H9 (cell line): Measurements from ENCODE around the gene MPPE1. TPM values are rescaled to one million over a fixed set of nuclear protein-coding genes. Genes with fewer than 3 reads are reported as not detected.

Source experiments
- DNase-seq: peaks from one replicate; pipeline ENCODE4 v3.0.0-alpha.2; 2017
- H2AFZ ChIP-seq: one replicate; pipeline ENCODE4 v1.6.1; 2013; ENCODE audit warnings: mild to moderate bottlenecking, low read length, control low read depth, moderate library complexity
- H2AK5ac ChIP-seq: 2 replicates; pipeline ENCODE4 v1.6.1; 2013; ENCODE audit warnings: low read length, control low read depth, mixed read lengths; ENCODE audit not compliant: insufficient read length
- H2BK120ac ChIP-seq: one replicate; pipeline ENCODE4 v1.6.1; 2013; ENCODE audit warnings: low read depth, mild to moderate bottlenecking, low read length, control low read depth, inconsistent platforms; ENCODE audit not compliant: poor library complexity, severe bottlenecking
- H2BK12ac ChIP-seq: 2 replicates; pipeline ENCODE4 v1.6.1; 2013; ENCODE audit warnings: low read length, control low read depth, mixed read lengths, low read depth; ENCODE audit not compliant: insufficient read length
- H2BK15ac ChIP-seq: 2 replicates; pipeline ENCODE4 v1.6.1; 2013; ENCODE audit warnings: low read depth, low read length, control low read depth
- H2BK20ac ChIP-seq: one replicate; pipeline ENCODE4 v1.6.1; 2013; ENCODE audit warnings: low read depth, mild to moderate bottlenecking, low read length, control low read depth, inconsistent platforms; ENCODE audit not compliant: poor library complexity, severe bottlenecking
- H2BK5ac ChIP-seq: 2 replicates; pipeline ENCODE4 v1.6.1; 2013; ENCODE audit warnings: low read length, control low read depth, mixed read lengths; ENCODE audit not compliant: insufficient read length
- H3K14ac ChIP-seq: 2 replicates; pipeline ENCODE4 v1.6.1; 2013; ENCODE audit warnings: low read length, control low read depth; ENCODE audit not compliant: insufficient read depth
- H3K18ac ChIP-seq: 2 replicates; pipeline ENCODE4 v1.6.1; 2013; ENCODE audit warnings: low read depth, mild to moderate bottlenecking, mixed read lengths, low read length, control low read depth; ENCODE audit not compliant: insufficient read length
- H3K23ac ChIP-seq: 2 replicates; pipeline ENCODE4 v1.6.1; 2013; ENCODE audit warnings: low read length, control low read depth, mixed read lengths, low read depth; ENCODE audit not compliant: insufficient read length
- H3K23me2 ChIP-seq: 2 replicates; pipeline ENCODE4 v1.6.1; 2013; ENCODE audit warnings: low read depth, mild to moderate bottlenecking, mixed read lengths, low read length, control low read depth; ENCODE audit not compliant: insufficient read length, poor library complexity, severe bottlenecking
- H3K27ac ChIP-seq: 2 replicates; pipeline ENCODE4 v1.5.1; 2013; ENCODE audit warnings: low read length, control low read depth, mixed read lengths, low read depth; ENCODE audit not compliant: insufficient read length
- H3K27me3 ChIP-seq: 2 replicates; pipeline ENCODE4 v1.6.1; 2013; ENCODE audit warnings: low read length, control low read depth, inconsistent platforms; ENCODE audit not compliant: insufficient read depth
- H3K4ac ChIP-seq: 2 replicates; pipeline ENCODE4 v1.6.1; 2013; ENCODE audit warnings: low read depth, mild to moderate bottlenecking, control low read depth, inconsistent platforms, low read length, moderate library complexity
- H3K4me1 ChIP-seq: 2 replicates; pipeline ENCODE4 v1.6.1; 2013; ENCODE audit warnings: low read length, control low read depth, inconsistent platforms; ENCODE audit not compliant: insufficient read depth
- H3K4me2 ChIP-seq: 2 replicates; pipeline ENCODE4 v1.6.1; 2013; ENCODE audit warnings: low read length, control low read depth, mixed read lengths; ENCODE audit not compliant: insufficient read length, insufficient read depth
- H3K56ac ChIP-seq: 2 replicates; pipeline ENCODE4 v1.6.1; 2013; ENCODE audit warnings: low read depth, mild to moderate bottlenecking, mixed read lengths, low read length, control low read depth; ENCODE audit not compliant: insufficient read length
- H3K79me1 ChIP-seq: 2 replicates; pipeline ENCODE4 v1.6.1; 2013; ENCODE audit warnings: low read depth, mild to moderate bottlenecking, moderate library complexity, low read length, control low read depth, inconsistent platforms; ENCODE audit not compliant: insufficient read depth, poor library complexity, severe bottlenecking
- H3K79me2 ChIP-seq: 2 replicates; pipeline ENCODE4 v1.6.1; 2013; ENCODE audit warnings: low read length, control low read depth, inconsistent platforms; ENCODE audit not compliant: insufficient read depth
- H3K9ac ChIP-seq: 2 replicates; pipeline ENCODE4 v1.6.1; 2013; ENCODE audit warnings: low read length, control low read depth, mixed read lengths; ENCODE audit not compliant: insufficient read length; ENCODE audit errors: extremely low read depth
- H3K9me3 ChIP-seq: one replicate; pipeline ENCODE4 v1.6.1; 2013; ENCODE audit warnings: low read depth, low read length, inconsistent platforms; ENCODE audit not compliant: control insufficient read depth
- H3T11ph ChIP-seq: one replicate; pipeline ENCODE4 v1.6.1; 2013; ENCODE audit warnings: mild to moderate bottlenecking, low read length, control low read depth, inconsistent platforms
- H4K20me1 ChIP-seq: one replicate; pipeline ENCODE4 v1.6.1; 2013; ENCODE audit not compliant: control insufficient read depth, insufficient read length, insufficient read depth
- H4K5ac ChIP-seq: 2 replicates; pipeline ENCODE4 v1.6.1; 2013; ENCODE audit warnings: low read depth, mild to moderate bottlenecking, mixed read lengths, low read length, control low read depth; ENCODE audit not compliant: insufficient read length
- H4K8ac ChIP-seq: replicated peaks from 2 replicates; pipeline ENCODE4 v1.6.1; 2013; ENCODE audit warnings: low read length, control low read depth, mixed read lengths, low read depth; ENCODE audit not compliant: insufficient read length
- H4K91ac ChIP-seq: 2 replicates; pipeline ENCODE4 v1.6.1; 2013; ENCODE audit warnings: low read depth, mild to moderate bottlenecking, moderate library complexity, mixed read lengths, low read length, control low read depth; ENCODE audit not compliant: insufficient read length
- H3K27ac Mint-ChIP-seq, 3 experiments: 2 replicates in 2 of 3; 3 replicates in 1 of 3; pipeline ENCODE4 v1.8.0; 2020 to 2021; ENCODE audit warnings: mixed read lengths in 3 of 3, mild to moderate bottlenecking in 1 of 3, moderate library complexity in 1 of 3
- H3K27me3 Mint-ChIP-seq: 2 replicates; pipeline ENCODE4 v1.8.0; 2021; ENCODE audit warnings: low read depth, mild to moderate bottlenecking, moderate library complexity, mixed read lengths
- H3K36me3 Mint-ChIP-seq, 3 experiments: 2 replicates in 2 of 3; 3 replicates in 1 of 3; pipeline ENCODE4 v1.8.0; 2020 to 2021; ENCODE audit warnings: low read depth in 3 of 3, mixed read lengths in 3 of 3; ENCODE audit not compliant: insufficient read depth in 1 of 3
- H3K4me1 Mint-ChIP-seq, 2 experiments: 2 replicates each; pipeline ENCODE4 v1.8.0; 2020; ENCODE audit warnings: mixed read lengths in 2 of 2
- H3K4me3 Mint-ChIP-seq, 2 experiments: 2 replicates in 1 of 2; 3 replicates in 1 of 2; pipeline ENCODE4 v1.8.0; 2020 to 2021; ENCODE audit warnings: mild to moderate bottlenecking in 2 of 2, mixed read lengths in 2 of 2, moderate library complexity in 1 of 2
- H3K9me3 Mint-ChIP-seq, 2 experiments: 2 replicates in 1 of 2; 3 replicates in 1 of 2; pipeline ENCODE4 v1.8.0; 2020; ENCODE audit warnings: mild to moderate bottlenecking in 2 of 2, mixed read lengths in 2 of 2, moderate library complexity in 1 of 2
- CTCF ChIP-seq: fragments of 200-600 bp; sonication (generic); conservative IDR thresholded peaks from 3 replicates; pipeline ENCODE4 v1.8.0; 2021; ENCODE audit warnings: antibody characterized with exemption, mild to moderate bottlenecking
- WGBS: extraction: QIAGEN DNeasy Blood & Tissue Kit; methylation state at CpG from one replicate; pipeline ENCODE4 v1.1.7; 2013; ENCODE audit warnings: missing lambda C conversion rate, low lambda C conversion rate, mixed read lengths; ENCODE audit not compliant: insufficient read length; ENCODE audit errors: extremely low coverage; 5-methylcytosine and 5-hydroxymethylcytosine counted together
- total RNA-seq: library from RNA; stranded (reverse); gene quantifications from 2 replicates; pipeline ENCODE4 v1.2.1, GENCODE V29; 2021

Gene MPPE1
- total RNA-seq, 1 experiment from 2014 or later: 13.2 TPM

GRCh38 chr18:11844436-11844835, 63.7 kb downstream of the MPPE1 start:
- Mint-ChIP-seq H3K4me3 (no peak overlapping the region), H3K36me3 (no peaks in the 10 kb centered on the region)
- DNase-seq: no peak

More at GRCh38 chr18:11844436-11844835, 63.7 kb downstream of the MPPE1 start:
- no peak overlapping the region for H3K56ac ChIP-seq
- Mint-ChIP-seq H3K4me1 (peaks cover 8 to 12% of the 10 kb centered on the region in 2 experiments), H3K9me3 (no peaks in the 10 kb centered on the region), H3K27ac (peak overlapping the region in 1 of 3 experiments; percentile 53; a peak in 1 of 7 replicates), H3K27me3 (no peaks in the 10 kb centered on the region)
- no peak overlapping the region for H4K8ac ChIP-seq
- no peak overlapping the region for H2BK15ac ChIP-seq
- no peaks in the 10 kb centered on the region for H3K9me3 ChIP-seq
- H3T11ph ChIP-seq: no peak overlapping the region
- no peak overlapping the region for H3K14ac ChIP-seq
- H4K20me1 ChIP-seq: no peaks in the 10 kb centered on the region
- no peaks in the 10 kb centered on the region for H3K79me2 ChIP-seq
- no peak overlapping the region for H2BK120ac ChIP-seq
- H2AK5ac ChIP-seq: no peak overlapping the region
- H2BK20ac ChIP-seq: no peak overlapping the region
- no peak overlapping the region for H4K5ac ChIP-seq
- no peak overlapping the region for H3K18ac ChIP-seq
- no peak overlapping the region for H3K9ac ChIP-seq
- no peaks in the 10 kb centered on the region for H3K27me3 ChIP-seq
- H2AFZ ChIP-seq: no peak overlapping the region
- no peak overlapping the region for H4K91ac ChIP-seq
- H3K23me2 ChIP-seq: no peaks in the 10 kb centered on the region
- H2BK5ac ChIP-seq: no peak overlapping the region
- TF ChIP-seq CTCF: no peak
- H3K4me2 ChIP-seq: no peak overlapping the region
- no peak overlapping the region for H2BK12ac ChIP-seq
- WGBS: no CpG with 5 or more reads among the region's 6 CpGs
- no peaks in the 10 kb centered on the region for H3K79me1 ChIP-seq
- H3K23ac ChIP-seq: no peak overlapping the region
- H3K27ac ChIP-seq: no peak overlapping the region
- no peaks in the 10 kb centered on the region; the same call in 1 of the 2 replicates for H3K4me1 ChIP-seq
- no peak overlapping the region for H3K4ac ChIP-seq
